SJCRH30 (cell line): ENCODE data around the gene LTB4R2. TPM values are rescaled to one million over a fixed set of nuclear protein-coding genes. Genes with fewer than 3 reads are reported as not detected.

Source experiments
- DNase-seq, 2 experiments: peaks; one replicate each; pipeline ENCODE4 v3.0.0-alpha.2; 2015 to 2020
- H3K27ac ChIP-seq: fragments of 250-450 bp; sonication (Bioruptor Pico); 2 replicates; pipeline ENCODE4 v1.5.1; 2020; ENCODE audit warnings: mild to moderate bottlenecking, moderate library complexity
- H3K27me3 ChIP-seq: fragments of 250-450 bp; sonication (Bioruptor Pico); 2 replicates; pipeline ENCODE4 v1.5.1; 2020; ENCODE audit warnings: mild to moderate bottlenecking, moderate library complexity
- H3K36me3 ChIP-seq: fragments of 250-450 bp; sonication (Bioruptor Pico); 2 replicates; pipeline ENCODE4 v1.5.1; 2020; ENCODE audit warnings: mild to moderate bottlenecking, moderate library complexity
- H3K4me1 ChIP-seq: fragments of 250-450 bp; sonication (Bioruptor Pico); 2 replicates; pipeline ENCODE4 v1.5.1; 2020; ENCODE audit warnings: mild to moderate bottlenecking, moderate library complexity
- H3K4me3 ChIP-seq: fragments of 250-450 bp; sonication (Bioruptor Pico); 2 replicates; pipeline ENCODE4 v1.5.1; 2020; ENCODE audit warnings: mild to moderate bottlenecking, moderate library complexity
- H3K9me3 ChIP-seq: fragments of 250-450 bp; sonication (Bioruptor Pico); replicated peaks from 2 replicates; pipeline ENCODE4 v1.5.1; 2020; ENCODE audit warnings: mild to moderate bottlenecking, moderate library complexity
- total RNA-seq: library from RNA; depleted of rRNA; stranded (reverse); fragments of >200 nt; shearing (Covaris generic); gene quantifications from 2 replicates; pipeline ENCODE4 v1.2.3, GENCODE V29; 2014

The LTB4R2 gene
- total RNA-seq, 1 experiment from 2014 or later = 5.3 TPM

- Histone ChIP-seq H3K36me3 (no peaks in the 10 kb centered on the region), H3K4me1 (no peaks in the 10 kb centered on the region), H3K27me3 (no peaks in the 10 kb centered on the region), H3K9me3 (no peaks in the 10 kb centered on the region), H3K4me3 (peak within 1 kb of the TSS; percentile 80), H3K27ac (peak within 1 kb of the TSS; percentile 72)
- DNase-seq = peak; percentile 87 to 90
These were observed 38.7 kb upstream of the LTB4R2 start, which contains the start of gene RABGGTA for GRCh38 chr14:24271134-24271833. TSS of gene RABGGTA (minus strand) at chr14:24271597. CDS start at chr14:24271115, 482 bp downstream.

- Histone ChIP-seq H3K9me3 (no peaks in the 10 kb centered on the region), H3K27me3 (no peaks in the 10 kb centered on the region), H3K27ac (no peak overlapping the region; the same call in 1 of the 2 replicates), H3K4me1 (no peaks in the 10 kb centered on the region), H3K36me3 (no peaks in the 10 kb centered on the region), H3K4me3 (peak overlapping the region; percentile 80)
- no peak for DNase-seq
These were observed 38.1 kb upstream of the LTB4R2 start for GRCh38 chr14:24271834-24272263.

GRCh38 chr14:24272467-24272866 lies 37.5 kb upstream of the LTB4R2 start:
- no peaks in the 10 kb centered on the region for H3K27me3 ChIP-seq
- no peaks in the 10 kb centered on the region for H3K36me3 ChIP-seq
- no peak overlapping the region for H3K27ac ChIP-seq
- DNase-seq = no peak
- H3K4me3 ChIP-seq = no peak overlapping the region
- no peaks in the 10 kb centered on the region for H3K4me1 ChIP-seq
- H3K9me3 ChIP-seq = no peaks in the 10 kb centered on the region

- Histone ChIP-seq H3K27me3 (no peaks in the 10 kb centered on the region), H3K36me3 (no peaks in the 10 kb centered on the region), H3K27ac (no peak overlapping the region), H3K9me3 (no peaks in the 10 kb centered on the region), H3K4me1 (no peaks in the 10 kb centered on the region), H3K4me3 (no peak overlapping the region)
- no peak for DNase-seq
These were observed 36.4 kb upstream of the LTB4R2 start for GRCh38 chr14:24273422-24273998.

GRCh38 chr14:24274101-24274543 lies 35.8 kb upstream of the LTB4R2 start:
- Histone ChIP-seq H3K27ac (no peak overlapping the region), H3K4me1 (no peaks in the 10 kb centered on the region), H3K9me3 (no peaks in the 10 kb centered on the region), H3K36me3 (no peaks in the 10 kb centered on the region), H3K27me3 (no peaks in the 10 kb centered on the region), H3K4me3 (no peak overlapping the region)
- DNase-seq = no peak

GRCh38 chr14:24277071-24277470 lies 32.9 kb upstream of the LTB4R2 start:
- Histone ChIP-seq H3K27me3 (no peaks in the 10 kb centered on the region), H3K4me1 (no peaks in the 10 kb centered on the region), H3K4me3 (no peak overlapping the region), H3K36me3 (no peaks in the 10 kb centered on the region), H3K9me3 (no peaks in the 10 kb centered on the region), H3K27ac (no peak overlapping the region)
- no peak for DNase-seq

- Histone ChIP-seq H3K27ac (no peak overlapping the region), H3K4me3 (no peak overlapping the region), H3K27me3 (no peaks in the 10 kb centered on the region), H3K36me3 (no peaks in the 10 kb centered on the region), H3K9me3 (no peaks in the 10 kb centered on the region), H3K4me1 (no peaks in the 10 kb centered on the region)
- no peak for DNase-seq
These were observed 32.2 kb upstream of the LTB4R2 start for GRCh38 chr14:24277606-24278321.

- Histone ChIP-seq H3K36me3 (no peaks in the 10 kb centered on the region), H3K27me3 (no peaks in the 10 kb centered on the region), H3K4me3 (no peak overlapping the region), H3K4me1 (no peaks in the 10 kb centered on the region), H3K27ac (no peak overlapping the region), H3K9me3 (no peaks in the 10 kb centered on the region)
- DNase-seq = no peak
These were observed 31.5 kb upstream of the LTB4R2 start for GRCh38 chr14:24278424-24278823.

- no peak overlapping the region for H3K27ac ChIP-seq
- H3K36me3 ChIP-seq = no peaks in the 10 kb centered on the region
- H3K4me3 ChIP-seq = no peak overlapping the region
- H3K9me3 ChIP-seq = no peaks in the 10 kb centered on the region
- H3K4me1 ChIP-seq = no peaks in the 10 kb centered on the region
- no peak for DNase-seq
- H3K27me3 ChIP-seq = no peaks in the 10 kb centered on the region
These were observed 30.4 kb upstream of the LTB4R2 start for GRCh38 chr14:24279301-24280186.

- Histone ChIP-seq H3K36me3 (no peaks in the 10 kb centered on the region), H3K4me3 (no peak overlapping the region), H3K27ac (no peak overlapping the region), H3K4me1 (no peaks in the 10 kb centered on the region), H3K27me3 (no peaks in the 10 kb centered on the region), H3K9me3 (no peaks in the 10 kb centered on the region)
- no peak for DNase-seq
These were observed 29.0 kb upstream of the LTB4R2 start for GRCh38 chr14:24280797-24281460.

GRCh38 chr14:24281636-24282035 lies 28.3 kb upstream of the LTB4R2 start:
- H3K4me3 ChIP-seq = no peak overlapping the region
- H3K27ac ChIP-seq = no peak overlapping the region
- DNase-seq = no peak
- H3K9me3 ChIP-seq = no peaks in the 10 kb centered on the region
- no peaks in the 10 kb centered on the region for H3K27me3 ChIP-seq
- no peaks in the 10 kb centered on the region for H3K36me3 ChIP-seq
- H3K4me1 ChIP-seq = no peaks in the 10 kb centered on the region

GRCh38 chr14:24282736-24283135 lies 27.2 kb upstream of the LTB4R2 start:
- Histone ChIP-seq H3K27me3 (no peaks in the 10 kb centered on the region), H3K36me3 (no peaks in the 10 kb centered on the region), H3K4me1 (no peaks in the 10 kb centered on the region), H3K4me3 (no peak overlapping the region), H3K9me3 (no peaks in the 10 kb centered on the region), H3K27ac (no peak overlapping the region)
- no peak for DNase-seq

- no peaks in the 10 kb centered on the region for H3K4me1 ChIP-seq
- no peaks in the 10 kb centered on the region for H3K36me3 ChIP-seq
- H3K27ac ChIP-seq = no peak overlapping the region
- no peak for DNase-seq
- H3K27me3 ChIP-seq = no peaks in the 10 kb centered on the region
- no peaks in the 10 kb centered on the region for H3K9me3 ChIP-seq
- no peak overlapping the region for H3K4me3 ChIP-seq
These were observed 26.0 kb upstream of the LTB4R2 start for GRCh38 chr14:24283796-24284460.
